Superior temporal gyrus (tissue), 1 donor: ENCODE results near the gene CDC5L.

Experiments
- DNase-seq: peaks from one replicate; pipeline ENCODE4 v3.0.0-alpha.2; 2016; ENCODE audit errors: extremely low spot score

The CDC5L gene

DNA sequence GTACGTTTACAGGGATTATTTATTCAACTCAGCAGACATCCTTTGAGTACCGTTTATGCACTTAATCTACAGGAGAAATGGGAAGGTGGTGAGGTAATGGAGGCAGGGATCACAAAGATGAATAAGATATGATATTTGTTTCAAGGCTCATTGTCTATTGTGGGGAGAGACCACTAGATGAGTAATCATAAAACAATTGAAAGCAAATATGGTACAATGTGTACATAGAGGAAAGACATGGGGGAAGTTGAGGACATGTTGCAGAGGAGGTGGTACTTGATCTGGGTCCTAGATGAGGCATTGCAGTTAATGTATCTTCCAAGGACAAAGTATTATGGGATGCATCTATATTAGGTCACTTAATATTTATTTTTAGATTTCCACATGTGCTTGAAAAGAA is 13.7 kb upstream of the CDC5L start:
- no peak for DNase-seq

DNA sequence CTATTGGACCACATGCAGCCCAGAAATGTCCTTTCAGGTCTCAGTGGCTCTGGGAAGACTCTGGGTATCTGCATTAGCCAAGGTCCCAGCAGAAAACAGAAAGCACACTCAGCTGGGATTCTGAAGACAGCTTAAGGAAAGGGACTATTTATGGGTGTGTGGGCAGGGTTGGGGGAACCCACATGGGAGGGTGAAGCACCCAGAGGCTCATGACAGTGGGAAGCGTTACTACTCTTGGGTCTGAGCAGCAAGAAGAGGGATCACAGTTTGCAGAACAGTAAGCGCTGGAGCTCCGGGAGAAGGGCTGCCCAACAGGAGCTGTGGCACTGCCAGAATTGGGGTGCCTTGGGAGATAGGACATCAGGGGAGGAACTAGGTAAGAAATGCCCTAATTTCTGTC is 12.4 kb upstream of the CDC5L start:
- DNase-seq = no peak

DNA sequence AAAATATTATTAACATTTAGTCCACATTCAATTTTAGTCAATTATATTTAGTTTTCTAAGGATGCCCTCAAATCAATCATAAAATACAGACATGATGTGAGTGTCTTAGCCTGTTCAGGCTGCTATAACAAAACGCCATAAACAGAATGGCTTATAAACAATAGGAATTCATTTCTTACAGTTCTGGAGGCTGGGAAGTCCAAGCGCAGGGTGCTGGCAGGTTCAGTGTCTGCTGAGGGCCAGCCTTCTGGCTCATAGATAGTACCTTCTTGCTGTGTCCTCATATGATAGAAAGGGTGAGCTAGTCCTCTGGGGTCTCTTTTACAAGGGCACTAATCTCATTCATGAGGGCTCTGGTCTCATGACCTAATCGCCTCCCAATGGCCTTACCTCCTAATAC is 10.0 kb upstream of the CDC5L start:
- no peak for DNase-seq

GRCh38 chr6:44377971-44378370 is 9.5 kb upstream of the CDC5L start:
- DNase-seq = no peak

DNA sequence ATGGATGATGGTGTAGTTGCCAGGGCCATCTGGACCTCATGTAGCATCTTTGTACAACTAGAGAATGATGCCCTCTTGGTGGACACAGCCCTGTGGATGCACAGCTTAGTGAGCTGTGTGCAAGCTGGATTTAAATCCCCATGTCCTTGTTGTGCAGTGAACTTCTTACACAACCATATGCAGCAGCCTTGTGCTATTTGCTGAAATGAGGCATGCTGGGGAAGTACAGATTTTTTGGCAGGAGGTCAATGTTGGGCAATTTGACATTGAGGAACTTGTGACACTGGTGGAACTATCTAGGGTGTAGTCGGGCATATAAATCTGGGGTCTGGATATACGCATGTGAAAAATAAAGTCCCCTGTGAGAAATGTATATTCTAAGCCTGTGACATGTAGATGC is 5.8 kb upstream of the CDC5L start:
- no peak for DNase-seq

DNA sequence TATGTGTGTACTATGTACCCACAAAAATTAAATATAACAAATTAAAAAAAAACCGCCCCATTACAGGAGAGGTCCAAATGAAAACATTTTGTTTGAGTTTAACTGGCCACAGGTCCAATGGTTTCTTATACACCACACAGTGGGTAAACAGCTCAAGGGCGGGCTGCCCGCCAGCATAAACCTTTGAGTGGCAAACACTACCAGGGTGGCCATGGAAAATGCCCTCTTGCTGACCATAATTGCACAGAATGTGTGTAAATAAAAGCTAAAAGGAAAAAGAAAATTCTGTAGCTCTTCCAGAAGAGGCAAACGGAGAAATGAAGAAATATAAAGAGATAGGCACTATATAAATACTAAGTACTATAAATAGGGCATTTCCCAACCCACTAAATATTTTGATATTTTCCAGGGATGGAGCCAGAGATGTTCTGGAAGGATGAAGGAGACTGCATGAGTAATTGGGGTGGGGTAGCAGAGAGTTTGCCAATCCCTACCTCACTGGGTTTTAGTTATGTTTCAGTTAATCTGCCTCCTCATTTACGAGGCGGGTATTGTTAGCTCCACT is 1.1 kb upstream of the CDC5L start:
- no peak for DNase-seq

DNA sequence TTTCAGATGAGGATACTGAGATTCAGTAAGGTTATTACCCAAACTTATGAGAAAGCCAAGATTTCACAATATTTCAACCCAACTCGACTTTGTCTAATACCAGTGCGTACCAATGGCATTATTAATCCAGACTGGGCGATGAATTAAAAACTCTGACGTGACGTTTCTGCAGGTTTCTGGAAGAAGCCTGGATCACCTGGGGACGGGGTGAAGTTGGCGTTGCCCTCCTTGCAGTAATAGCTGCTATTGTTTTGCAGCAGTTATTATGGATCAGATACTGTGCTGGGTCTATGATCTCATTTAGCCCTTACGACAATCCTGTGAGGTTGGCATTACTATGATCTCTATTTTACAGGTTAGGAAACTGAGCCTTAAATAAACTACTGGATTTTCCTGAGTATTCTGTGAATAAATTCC is 569 bp upstream of the CDC5L start:
- DNase-seq = peak; percentile 58

DNA sequence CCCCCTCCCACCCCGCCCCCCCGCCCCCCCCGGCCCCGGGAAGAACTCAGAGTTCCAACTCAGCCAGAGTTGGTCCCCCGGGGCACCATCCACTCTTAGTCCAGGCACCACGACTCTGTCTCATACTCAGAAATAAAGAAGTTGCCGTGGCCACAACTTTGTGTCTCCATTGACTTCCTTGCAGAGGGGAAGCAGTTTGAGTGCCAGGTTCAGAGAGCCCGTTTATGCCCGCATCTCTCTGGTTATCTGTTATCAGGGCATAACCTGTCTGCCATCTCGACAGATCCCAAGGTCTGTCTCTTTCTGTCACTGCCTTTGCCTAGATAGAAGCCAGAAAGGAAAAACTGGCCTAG is 605 bp downstream of the CDC5L start:
- no peak for DNase-seq

DNA sequence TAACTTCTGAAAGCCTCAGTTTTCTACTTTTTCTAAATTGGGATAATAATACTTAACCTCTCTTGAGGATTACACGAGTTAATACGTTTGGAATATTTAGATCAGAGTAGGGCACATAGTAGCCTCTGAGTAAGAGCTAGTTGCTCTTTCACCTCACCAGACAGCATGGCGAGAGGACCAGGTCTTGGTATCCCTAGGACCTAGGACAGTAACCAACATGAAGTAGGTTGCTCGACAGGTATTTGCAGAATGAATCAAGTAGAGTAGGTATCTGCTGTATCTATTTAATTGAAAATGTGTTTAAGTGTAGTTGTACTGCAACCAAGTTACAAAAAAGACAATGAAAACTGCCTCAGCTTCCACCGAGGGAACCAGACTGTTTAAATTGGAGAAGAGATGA is 1.4 kb downstream of the CDC5L start:
- no peak for DNase-seq

GRCh38 chr6:44390158-44390683 is 2.7 kb downstream of the CDC5L start:
- no peak for DNase-seq

- no peak for DNase-seq
Observed at GRCh38 chr6:44395501-44395900, 8.0 kb downstream of the CDC5L start.

DNA sequence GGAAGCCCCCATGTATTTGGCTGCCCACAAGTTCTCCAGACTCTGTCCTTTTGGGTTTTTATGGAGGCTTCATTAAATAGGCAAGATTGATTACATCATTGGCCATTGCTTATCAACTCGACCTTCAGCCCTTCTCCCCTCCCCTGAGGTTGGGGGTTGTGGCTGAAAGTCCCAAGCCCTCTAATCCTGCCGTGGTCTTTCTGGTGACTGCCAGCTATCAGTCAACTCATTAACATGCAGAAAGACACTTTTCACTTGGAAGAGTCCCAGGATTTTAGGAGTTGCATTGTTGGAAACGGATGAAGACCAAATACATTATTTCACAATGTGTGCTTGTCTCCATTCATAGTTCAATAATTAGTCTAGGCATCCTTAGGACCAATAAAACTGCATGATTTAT is 9.5 kb downstream of the CDC5L start:
- DNase-seq = peak; percentile 67

DNA sequence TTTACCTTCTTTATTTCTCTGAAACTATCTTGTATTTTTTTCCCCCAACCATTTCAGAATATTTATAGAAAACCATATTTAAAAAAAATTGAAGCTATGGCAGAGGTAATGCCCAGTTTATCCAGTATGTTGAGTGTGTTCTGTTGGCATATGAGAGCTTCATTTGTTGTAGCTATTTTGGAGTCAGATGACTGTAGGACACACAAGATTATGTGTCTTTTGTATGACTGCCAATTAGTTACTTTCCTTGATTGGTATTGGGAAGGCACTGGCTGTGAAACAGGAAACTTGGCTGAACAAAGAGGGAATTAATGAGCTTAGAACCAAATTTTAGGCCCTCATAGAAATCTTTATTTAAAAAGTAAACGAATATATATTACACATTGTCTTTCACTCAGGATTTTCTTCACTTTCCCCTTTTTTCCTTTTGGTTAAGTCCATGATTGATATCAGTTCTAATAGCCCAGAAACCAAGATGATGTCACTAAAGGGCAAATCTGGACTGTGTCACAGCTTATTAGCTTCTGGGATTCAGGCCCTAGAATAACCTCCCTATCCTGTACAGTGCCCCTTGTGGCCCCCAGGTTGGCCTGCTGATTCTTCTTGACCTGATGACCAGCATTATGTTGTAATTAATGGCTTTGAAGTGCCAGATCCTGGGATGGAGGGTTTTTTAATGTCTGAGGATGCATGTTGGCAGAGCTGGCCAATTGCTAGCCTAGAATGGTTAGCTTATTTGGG is 10.1 kb downstream of the CDC5L start:
- DNase-seq = no peak

- no peak for DNase-seq
Observed at GRCh38 chr6:44399991-44400390, 12.5 kb downstream of the CDC5L start.

DNA sequence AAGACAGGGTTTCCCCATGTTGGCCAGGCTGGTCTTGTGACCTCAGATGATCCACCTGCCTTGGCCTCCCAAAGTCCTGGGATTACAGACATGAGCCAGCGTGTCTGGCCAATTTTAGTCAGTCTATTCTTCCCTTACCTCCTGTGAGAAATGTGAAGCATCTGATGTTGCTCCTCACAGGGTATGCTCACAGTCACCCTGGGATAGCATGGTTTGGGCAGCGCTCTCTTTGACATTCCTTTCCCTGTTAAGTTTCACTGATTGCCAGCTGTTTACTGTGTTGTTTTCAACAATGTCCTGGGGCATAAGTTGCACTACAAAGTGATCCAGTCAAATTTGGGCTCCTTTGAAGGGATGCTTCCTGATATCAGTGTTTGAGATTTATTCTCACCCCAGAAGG is 13.1 kb downstream of the CDC5L start:
- no peak for DNase-seq

DNA sequence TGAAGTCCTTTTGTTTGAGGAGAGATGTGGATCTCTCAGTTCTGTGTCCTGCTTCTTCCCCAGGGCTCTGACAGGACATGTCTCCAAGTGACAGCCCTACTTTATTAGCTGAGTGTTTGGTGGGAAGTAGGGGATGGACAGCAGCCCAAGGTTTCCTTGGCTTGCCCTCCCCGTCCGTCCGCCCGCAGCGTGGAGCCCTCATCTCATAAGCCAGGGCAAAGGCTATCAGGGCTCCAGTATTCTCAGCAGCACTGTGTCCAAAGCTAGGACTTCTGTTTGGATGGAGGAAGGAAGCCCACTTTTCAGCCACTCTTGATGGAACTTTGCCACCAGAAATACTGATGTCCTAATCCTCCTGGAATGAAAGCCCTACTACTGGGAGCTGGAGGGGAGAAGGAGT is 13.6 kb downstream of the CDC5L start:
- no peak for DNase-seq

- DNase-seq = no peak
Observed at GRCh38 chr6:44404022-44404714, 16.7 kb downstream of the CDC5L start.

DNA sequence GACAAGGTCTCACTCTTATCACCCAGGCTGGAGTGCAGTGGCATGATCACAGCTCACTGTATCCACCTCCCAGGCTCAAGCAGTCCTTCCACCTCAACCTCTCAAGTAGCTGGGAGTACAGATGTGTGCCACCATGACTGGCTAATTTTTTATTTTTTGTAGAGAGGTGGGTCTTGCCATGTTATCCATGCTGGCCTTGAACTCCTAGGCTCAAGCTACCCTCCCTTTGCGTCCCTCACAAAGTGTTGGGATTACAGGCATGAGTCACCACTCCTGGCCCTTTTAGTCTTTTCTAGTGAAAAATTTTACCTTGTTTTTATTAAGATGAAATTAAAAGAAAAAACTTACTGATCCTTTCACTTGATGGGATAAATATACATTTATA is 17.2 kb downstream of the CDC5L start:
- DNase-seq = no peak

DNA sequence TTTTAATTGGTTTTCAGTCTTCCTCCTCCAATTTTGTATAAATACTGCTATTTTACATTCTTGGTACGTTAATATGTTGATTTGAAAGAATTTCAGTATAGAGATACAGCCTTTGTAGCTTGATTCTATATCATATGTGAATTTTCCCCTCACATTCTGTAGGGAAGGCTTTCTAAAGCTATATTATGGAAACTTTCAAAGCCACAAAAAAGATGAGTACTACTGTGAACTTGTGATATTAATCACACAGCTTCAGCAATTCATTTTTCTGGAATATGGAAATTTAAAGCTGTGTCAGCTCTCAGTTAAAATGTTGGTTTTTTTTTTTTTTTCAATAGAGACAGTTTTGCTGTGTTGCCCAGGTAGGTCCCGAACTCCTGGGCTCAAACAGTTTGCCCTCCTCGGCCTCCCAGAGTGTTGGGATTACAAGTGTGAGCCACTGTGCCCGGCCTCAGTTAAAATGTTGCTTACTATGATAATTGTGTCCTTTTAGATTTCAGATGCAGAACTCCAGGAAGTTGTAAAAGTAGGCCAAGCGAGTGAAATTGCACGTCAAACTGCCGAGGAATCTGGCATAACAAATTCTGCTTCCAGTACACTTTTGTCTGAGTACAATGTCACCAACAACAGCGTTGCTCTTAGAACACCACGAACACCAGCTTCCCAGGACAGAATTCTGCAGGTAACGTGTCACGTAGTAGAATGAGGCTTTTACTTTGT is 20.6 kb downstream of the CDC5L start:
- DNase-seq = no peak

GRCh38 chr6:44409207-44409794 is 21.8 kb downstream of the CDC5L start:
- DNase-seq = no peak

GRCh38 chr6:44410363-44410762 is 22.9 kb downstream of the CDC5L start:
- no peak for DNase-seq

DNA sequence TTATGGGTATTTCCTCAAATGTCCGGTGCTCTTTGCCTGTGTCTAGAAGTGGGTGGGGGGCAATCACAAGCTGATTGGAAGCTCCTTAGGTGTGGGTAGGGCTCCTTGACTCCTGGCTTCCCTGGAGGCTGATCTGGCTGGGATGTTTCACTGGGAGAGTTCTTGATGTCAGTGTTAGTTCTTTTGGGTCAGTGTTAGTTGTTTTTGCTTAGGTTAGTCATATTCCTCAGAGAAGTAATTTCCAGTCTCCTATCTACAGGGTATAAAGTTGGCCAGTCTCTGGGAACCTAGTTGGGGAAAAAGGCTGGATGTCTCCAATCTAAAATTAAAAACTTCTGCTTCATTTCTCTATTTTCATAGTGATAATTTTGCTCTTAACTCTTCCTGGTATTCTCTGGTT is 23.6 kb downstream of the CDC5L start:
- DNase-seq = no peak
